GM23338 (cell line): ENCODE results near the gene ERCC5. TPM values are rescaled to one million over a fixed set of nuclear protein-coding genes. Genes with fewer than 3 reads are reported as not detected.

ENCODE experiments used
- ATAC-seq: fragments of 200-7000 bp; cut with Tn5 transposase; 3 replicates; pipeline ENCODE4 v1.9.1; 2020
- DNase-seq: peaks from one replicate; pipeline ENCODE4 v3.0.0-alpha.2; 2015; ENCODE audit warnings: low spot score
- H2AFZ ChIP-seq: fragments of 200-600 bp; sonication (generic); 2 replicates; pipeline ENCODE4 v1.8.0; 2016; ENCODE audit warnings: antibody characterized with exemption, mild to moderate bottlenecking, moderate library complexity
- H3F3A ChIP-seq: fragments of 200-600 bp; sonication (generic); replicated peaks from 2 replicates; pipeline ENCODE4 v1.8.0; 2017; ENCODE audit warnings: antibody characterized with exemption, mixed run types, low read depth
- H3K27ac ChIP-seq: fragments of 200-600 bp; sonication (generic); 2 replicates; pipeline ENCODE4 v1.6.1; 2016; ENCODE audit warnings: low read depth
- H3K27me3 ChIP-seq: fragments of 200-600 bp; sonication (generic); 2 replicates; pipeline ENCODE4 v1.8.0; 2016; ENCODE audit warnings: mild to moderate bottlenecking, mixed run types, moderate library complexity; ENCODE audit not compliant: insufficient read depth
- H3K36me3 ChIP-seq: fragments of 200-600 bp; sonication (generic); 2 replicates; pipeline ENCODE4 v1.8.0; 2016; ENCODE audit warnings: mild to moderate bottlenecking; ENCODE audit not compliant: insufficient read depth
- H3K4me1 ChIP-seq: fragments of 200-600 bp; sonication (generic); 2 replicates; pipeline ENCODE4 v1.8.0; 2016; ENCODE audit warnings: mild to moderate bottlenecking, moderate library complexity; ENCODE audit not compliant: insufficient read depth
- H3K4me2 ChIP-seq: fragments of 200-600 bp; sonication (generic); 2 replicates; pipeline ENCODE4 v1.7.1; 2017; ENCODE audit warnings: mixed run types
- H3K4me3 ChIP-seq: fragments of 200-600 bp; sonication (generic); 2 replicates; pipeline ENCODE4 v1.6.1; 2016; ENCODE audit warnings: mixed run types
- H3K79me2 ChIP-seq: fragments of 200-600 bp; sonication (generic); replicated peaks from 2 replicates; pipeline ENCODE4 v1.8.0; 2017; ENCODE audit warnings: mild to moderate bottlenecking; ENCODE audit not compliant: insufficient read depth
- H3K9me2 ChIP-seq: fragments of 200-600 bp; sonication (generic); 2 replicates; pipeline ENCODE4 v1.8.0; 2017; ENCODE audit not compliant: insufficient read depth
- H4K20me1 ChIP-seq: fragments of 200-600 bp; sonication (generic); replicated peaks from 2 replicates; pipeline ENCODE4 v1.8.0; 2017; ENCODE audit warnings: mild to moderate bottlenecking; ENCODE audit not compliant: insufficient read depth
- H3K27ac Mint-ChIP-seq: 2 replicates; pipeline ENCODE4 v1.8.0; 2020; ENCODE audit warnings: inconsistent platforms, mild to moderate bottlenecking, moderate library complexity, mixed read lengths
- H3K27me3 Mint-ChIP-seq: 3 replicates; pipeline ENCODE4 v1.8.0; 2022; ENCODE audit warnings: low read depth, mild to moderate bottlenecking, moderate library complexity, mixed read lengths, inconsistent platforms; ENCODE audit not compliant: insufficient read depth, poor library complexity
- H3K36me3 Mint-ChIP-seq: 3 replicates; pipeline ENCODE4 v1.8.0; 2021; ENCODE audit warnings: low read depth, mild to moderate bottlenecking, inconsistent platforms, moderate library complexity, mixed read lengths
- H3K4me1 Mint-ChIP-seq: 3 replicates; pipeline ENCODE4 v1.8.0; 2020; ENCODE audit warnings: mild to moderate bottlenecking, inconsistent platforms, mixed read lengths
- H3K4me3 Mint-ChIP-seq: 3 replicates; pipeline ENCODE4 v1.8.0; 2021; ENCODE audit warnings: moderate library complexity, mild to moderate bottlenecking, inconsistent platforms, mixed read lengths
- H3K9me3 Mint-ChIP-seq: 3 replicates; pipeline ENCODE4 v1.8.0; 2020; ENCODE audit warnings: moderate library complexity, mild to moderate bottlenecking, inconsistent platforms, mixed read lengths
- CREB1 ChIP-seq: fragments of 250-450 bp; sonication (Bioruptor Pico); IDR thresholded peaks from 2 replicates; pipeline ENCODE4 v1.5.0; 2020; ENCODE audit warnings: low read depth, mild to moderate bottlenecking, moderate library complexity
- CTCF ChIP-seq, 2 experiments: fragments of 200-600 bp in 1 of 2; sonication (generic) in 1 of 2; conservative IDR thresholded peaks; 2 replicates each; pipeline versions ENCODE4 v1.5.1 to v1.6.1; 2016 to 2017; ENCODE audit warnings: antibody characterized with exemption in 2 of 2, low read depth in 2 of 2, mild to moderate bottlenecking in 2 of 2, moderate library complexity in 1 of 2
- ETS1 ChIP-seq: IDR thresholded peaks from 2 replicates; pipeline ENCODE4 v1.6.1; 2016; ENCODE audit warnings: antibody characterized with exemption
- EZH2phosphoT487 ChIP-seq: fragments of 200-600 bp; sonication (generic); IDR thresholded peaks from one replicate; pipeline ENCODE4 v1.8.1; 2018; ENCODE audit warnings: antibody characterized with exemption; ENCODE audit not compliant: unreplicated experiment
- JUNB ChIP-seq: IDR thresholded peaks from one replicate; pipeline ENCODE4 v1.6.1; 2016; ENCODE audit warnings: antibody characterized with exemption; ENCODE audit not compliant: unreplicated experiment
- NANOG ChIP-seq: IDR thresholded peaks from 2 replicates; pipeline ENCODE4 v1.6.1; 2016; ENCODE audit warnings: antibody characterized with exemption, borderline replicate concordance
- POLR2AphosphoS5 ChIP-seq: IDR thresholded peaks from 2 replicates; pipeline ENCODE4 v1.6.1; 2016; ENCODE audit warnings: antibody characterized with exemption, low read depth
- REST ChIP-seq: IDR thresholded peaks from one replicate; pipeline ENCODE4 v1.6.1; 2018; ENCODE audit warnings: antibody characterized with exemption; ENCODE audit not compliant: unreplicated experiment
- STAT1 ChIP-seq: IDR thresholded peaks from one replicate; pipeline ENCODE4 v1.6.1; 2016; ENCODE audit warnings: antibody characterized with exemption; ENCODE audit not compliant: unreplicated experiment
- ZNF114 ChIP-seq: fragments of 250-450 bp; sonication (Bioruptor Pico); IDR thresholded peaks from 2 replicates; pipeline ENCODE4 v1.5.0; 2020; ENCODE audit warnings: mild to moderate bottlenecking, moderate library complexity
- ZNF331 ChIP-seq: fragments of 250-450 bp; sonication (Bioruptor Pico); IDR thresholded peaks from 2 replicates; pipeline ENCODE4 v1.5.0; 2020; ENCODE audit warnings: low read depth, mild to moderate bottlenecking, moderate library complexity
- ZNF462 ChIP-seq: fragments of 250-450 bp; sonication (Bioruptor Pico); IDR thresholded peaks from 2 replicates; pipeline ENCODE4 v1.5.0; 2020; ENCODE audit warnings: mild to moderate bottlenecking, moderate library complexity
- polyA plus RNA-seq: library from polyadenylated mRNA; unstranded; fragments of >200 nt; fragmentation: Nextera tagmentation; extraction: Ambion mirVana; gene quantifications from 2 replicates; pipeline ENCODE4 v1.2.1, GENCODE V29; 2016
- total RNA-seq: library from RNA; depleted of rRNA; stranded (reverse); fragments of >200 nt; shearing (Covaris generic); gene quantifications from 2 replicates; pipeline ENCODE4 v1.2.3, GENCODE V29; 2014

ERCC5 gene
- total and polyA plus RNA-seq, 2 experiments from 2014 or later: 25.4 to 26.2 TPM

GRCh38 chr13:102873653-102874052 lies 27.8 kb downstream of the ERCC5 start:
- peaks cover 17% of the 10 kb centered on the region; the same call in 1 of the 2 replicates for H3K36me3 ChIP-seq
- H2AFZ ChIP-seq: no peak overlapping the region
- no peaks in the 10 kb centered on the region for H3K9me2 ChIP-seq
- TF ChIP-seq CTCF (conservative IDR thresholded peaks at IDR 0.05; ENCODE audit: low read depth in 2 of 2) (no peak), JUNB (no peak), ZNF114 (CRISPR knock-in tag) (no peak), STAT1 (no peak), ZNF331 (no peak), ZNF462 (CRISPR knock-in tag) (no peak), NANOG (no peak), CREB1 (no peak), REST (no peak), EZH2phosphoT487 (no peak), ETS1 (no peak), POLR2AphosphoS5 (no peak)
- H3K27ac ChIP-seq: no peak overlapping the region
- 0 out of 2 replicates have a peak, but pooled peaks cover 2% of the 10 kb centered on the region for H4K20me1 ChIP-seq
- H3K4me2 ChIP-seq: no peak overlapping the region
- DNase-seq: no peak
- peaks cover 21% of the 10 kb centered on the region; the same call in 2 of the 3 replicates for H3K36me3 Mint-ChIP-seq
- no peak overlapping the region for H3K4me3 ChIP-seq
- no peaks in the 10 kb centered on the region for H3K9me3 Mint-ChIP-seq
- no peak overlapping the region for H3K27ac Mint-ChIP-seq
- ATAC-seq: no peak
- no peaks in the 10 kb centered on the region for H3K27me3 Mint-ChIP-seq
- H3F3A ChIP-seq: no peaks in the 10 kb centered on the region
- no peaks in the 10 kb centered on the region for H3K79me2 ChIP-seq
- peaks cover 24% of the 10 kb centered on the region for H3K4me1 Mint-ChIP-seq
- no peaks in the 10 kb centered on the region for H3K27me3 ChIP-seq
- H3K4me3 Mint-ChIP-seq: no peak overlapping the region
- peaks cover 24% of the 10 kb centered on the region for H3K4me1 ChIP-seq
